Large intestine (tissue), 3 donors: ENCODE data around the gene ZDHHC17. TPM values are rescaled to one million over a fixed set of nuclear protein-coding genes. Genes with fewer than 3 reads are reported as not detected.
A peak's percentile ranks its signal among the peaks of the same experiment; 100 is the strongest.
"Not testable (repeated sequence)": the region's sequence is repeated elsewhere in the genome, so short reads cannot be mapped to it uniquely, and the experiment has no call there.

Source experiments
- DNase-seq, 2 donors: peaks; one replicate each; pipeline versions ENCODE4 v3.0.0 to v3.0.0-alpha.2; 2013
- H3K27ac ChIP-seq: one replicate; pipeline ENCODE4 v1.5.1; 2013; ENCODE audit warnings: low read length
- H3K27me3 ChIP-seq: 2 replicates; pipeline ENCODE4 v1.6.1; 2013; ENCODE audit warnings: low read length; ENCODE audit not compliant: control insufficient read depth, insufficient read depth
- H3K36me3 ChIP-seq: 2 replicates; pipeline ENCODE4 v1.6.1; 2013; ENCODE audit warnings: low read length; ENCODE audit not compliant: control insufficient read depth, insufficient read depth
- H3K4me1 ChIP-seq: one replicate; pipeline ENCODE4 v1.6.1; 2013; ENCODE audit warnings: low read length; ENCODE audit not compliant: control insufficient read depth, insufficient read depth
- H3K4me3 ChIP-seq: one replicate; pipeline ENCODE4 v1.5.1; 2013; ENCODE audit warnings: low read length
- H3K9me3 ChIP-seq: one replicate; pipeline ENCODE4 v1.6.1; 2013; ENCODE audit warnings: mild to moderate bottlenecking, low read depth, low read length, moderate library complexity; ENCODE audit not compliant: control insufficient read depth
- WGBS: methylation state at CpG from one replicate; pipeline ENCODE4 v1.1.5; 2013; ENCODE audit warnings: low lambda C conversion rate; ENCODE audit not compliant: insufficient coverage; 5-methylcytosine and 5-hydroxymethylcytosine counted together
- polyA plus RNA-seq: library from polyadenylated mRNA; unstranded; fragments of 120-200 nt; gene quantifications from one replicate; pipeline ENCODE4 v1.2.1, GENCODE V29; 2013

The ZDHHC17 gene
- polyA plus RNA-seq, 1 donor, result 44.5 TPM

DNA sequence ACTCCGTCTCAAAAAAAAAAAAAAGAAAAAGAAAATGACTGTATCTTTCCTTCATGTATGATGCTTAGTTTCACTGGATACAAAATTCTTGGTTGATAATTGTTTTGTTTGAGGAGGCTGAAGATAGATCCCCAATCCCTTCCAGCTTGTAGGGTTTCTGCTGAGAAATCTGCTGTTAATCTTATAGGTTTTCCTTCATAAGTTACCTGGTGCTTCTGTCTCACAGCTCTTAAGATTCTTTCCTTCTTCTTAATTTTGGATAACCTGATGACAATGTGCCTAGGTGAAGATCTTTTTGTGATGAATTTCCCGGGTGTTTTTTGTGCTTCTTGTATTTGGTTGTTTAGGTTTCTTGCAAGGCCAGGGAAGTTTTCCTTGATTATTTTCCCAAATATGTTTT lies 26.2 kb upstream of the ZDHHC17 start:
- H3K27me3 ChIP-seq, result not testable (repeated sequence)
- WGBS, result 100% methylated on average over 1 of the region's 2 CpGs

DNA sequence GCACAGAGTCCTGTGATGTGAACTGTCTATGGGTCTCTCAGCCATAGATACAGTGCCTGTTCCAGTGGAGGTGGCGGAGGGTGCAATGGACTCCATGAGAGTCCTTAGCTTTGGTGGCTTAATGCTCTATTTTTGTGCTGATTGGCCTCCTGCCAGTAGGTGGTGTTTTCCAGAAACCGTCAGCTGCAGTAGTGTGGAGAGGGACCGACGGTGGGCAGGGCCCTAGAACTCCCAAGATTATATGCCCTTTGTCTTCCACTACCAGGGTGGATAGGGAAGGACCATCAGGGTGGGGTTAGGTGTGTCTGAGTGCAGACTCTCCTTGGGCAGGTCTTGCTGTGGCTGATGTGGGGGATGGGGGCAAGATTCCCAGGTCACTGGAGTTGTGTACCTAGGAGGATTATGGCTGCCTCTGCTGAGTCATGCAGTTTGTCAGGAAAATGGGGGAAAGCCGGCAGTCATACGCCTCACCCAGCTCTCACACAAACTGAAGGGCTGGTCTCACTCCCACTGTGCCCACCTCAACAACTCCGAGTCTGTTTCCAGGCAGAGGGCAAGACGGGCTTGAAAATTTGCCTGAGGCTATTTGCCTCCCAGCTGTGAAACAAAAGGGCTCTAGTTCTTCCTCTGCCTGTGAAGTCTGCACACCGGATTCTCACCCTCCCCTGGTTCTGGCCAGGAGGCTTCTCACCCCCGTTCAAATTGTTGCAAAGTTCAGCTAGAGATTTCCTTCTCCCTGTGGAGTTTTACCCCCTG lies 24.9 kb upstream of the ZDHHC17 start:
- DNase-seq, result no peak
- no peaks in the 10 kb centered on the region for H3K4me1 ChIP-seq
- H3K27ac ChIP-seq, result no peak overlapping the region
- no peaks in the 10 kb centered on the region for H3K27me3 ChIP-seq
- no peaks in the 10 kb centered on the region for H3K9me3 ChIP-seq
- no peaks in the 10 kb centered on the region for H3K36me3 ChIP-seq
- no CpG with 5 or more reads among the region's 10 CpGs for WGBS
- no peak overlapping the region for H3K4me3 ChIP-seq

More for the DNA sequence above, 26.2 kb upstream of the ZDHHC17 start:
- not testable (repeated sequence) for H3K27ac ChIP-seq, H3K36me3 ChIP-seq, H3K4me3 ChIP-seq, DNase-seq, H3K9me3 ChIP-seq, H3K4me1 ChIP-seq

- H3K27ac ChIP-seq, result no peak overlapping the region
- H3K4me1 ChIP-seq, result no peaks in the 10 kb centered on the region
- H3K27me3 ChIP-seq, result no peaks in the 10 kb centered on the region
- no peak overlapping the region for H3K4me3 ChIP-seq
- 75% methylated on average over 1 of the region's 4 CpGs for WGBS
- no peaks in the 10 kb centered on the region for H3K9me3 ChIP-seq
- H3K36me3 ChIP-seq, result no peaks in the 10 kb centered on the region
- DNase-seq, result no peak
Observed at GRCh38 chr12:76739896-76740295, 24.0 kb upstream of the ZDHHC17 start.

GRCh38 chr12:76740501-76740900 lies 23.4 kb upstream of the ZDHHC17 start:
- no peaks in the 10 kb centered on the region for H3K36me3 ChIP-seq
- H3K9me3 ChIP-seq, result no peaks in the 10 kb centered on the region
- no peak overlapping the region for H3K27ac ChIP-seq
- DNase-seq, result no peak
- H3K27me3 ChIP-seq, result no peaks in the 10 kb centered on the region
- H3K4me3 ChIP-seq, result no peak overlapping the region
- 100% methylated on average over 3 of the region's 8 CpGs for WGBS
- no peaks in the 10 kb centered on the region for H3K4me1 ChIP-seq

DNA sequence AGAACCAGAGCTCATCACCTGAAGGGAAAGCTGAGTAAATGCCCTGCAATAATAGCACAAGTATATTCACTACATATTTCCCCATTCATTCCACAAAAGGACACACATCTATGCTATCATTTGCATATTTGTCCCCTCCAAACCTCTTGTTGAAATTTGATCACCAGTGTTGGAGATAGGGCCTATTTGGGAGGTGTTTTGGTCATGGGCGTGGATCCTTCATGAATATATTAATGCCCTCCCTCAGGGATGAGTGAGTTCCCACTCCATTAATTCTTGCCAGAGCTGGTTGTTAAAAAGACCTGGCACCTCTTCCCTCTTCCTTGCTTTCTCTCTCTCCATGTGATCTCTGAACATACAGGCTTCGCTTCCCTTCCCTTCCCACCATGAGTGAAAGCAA lies 18.6 kb upstream of the ZDHHC17 start:
- Histone ChIP-seq H3K36me3 (no peaks in the 10 kb centered on the region), H3K27ac (no peak overlapping the region), H3K27me3 (no peaks in the 10 kb centered on the region), H3K9me3 (no peaks in the 10 kb centered on the region), H3K4me1 (no peaks in the 10 kb centered on the region), H3K4me3 (no peak overlapping the region)
- no peak for DNase-seq
- 100% methylated on average over 1 of the region's 2 CpGs for WGBS

GRCh38 chr12:76746516-76746915 lies 17.4 kb upstream of the ZDHHC17 start:
- H3K4me1 ChIP-seq, result no peaks in the 10 kb centered on the region
- H3K27ac ChIP-seq, result no peak overlapping the region
- H3K9me3 ChIP-seq, result no peaks in the 10 kb centered on the region
- WGBS, result 60% methylated on average over 1 of the region's 1 CpG
- no peak for DNase-seq
- no peaks in the 10 kb centered on the region for H3K36me3 ChIP-seq
- no peaks in the 10 kb centered on the region for H3K27me3 ChIP-seq
- H3K4me3 ChIP-seq, result no peak overlapping the region

DNA sequence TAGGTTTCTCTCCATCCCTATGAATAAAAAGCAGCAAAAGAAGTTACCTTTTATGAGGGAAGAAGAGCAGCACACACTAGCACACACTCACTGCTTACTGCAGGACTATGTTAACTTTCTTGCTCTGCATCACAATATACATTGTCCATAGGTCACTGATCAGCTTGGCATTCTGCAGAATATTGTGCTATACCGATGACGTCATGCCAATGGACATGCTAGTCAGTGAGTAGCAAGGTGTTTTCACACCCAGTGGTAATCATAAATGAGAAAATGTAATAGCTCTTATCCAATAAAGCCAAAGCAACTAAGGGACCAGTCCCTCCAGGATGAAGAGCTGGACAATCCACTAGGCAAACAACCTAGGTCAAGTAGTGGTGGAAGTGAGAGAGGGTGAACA lies 16.7 kb upstream of the ZDHHC17 start:
- no peaks in the 10 kb centered on the region for H3K4me1 ChIP-seq
- H3K4me3 ChIP-seq, result no peak overlapping the region
- H3K27me3 ChIP-seq, result no peaks in the 10 kb centered on the region
- no peaks in the 10 kb centered on the region for H3K36me3 ChIP-seq
- no peaks in the 10 kb centered on the region for H3K9me3 ChIP-seq
- H3K27ac ChIP-seq, result no peak overlapping the region
- DNase-seq, result no peak
- no CpG with 5 or more reads among the region's 2 CpGs for WGBS

DNA sequence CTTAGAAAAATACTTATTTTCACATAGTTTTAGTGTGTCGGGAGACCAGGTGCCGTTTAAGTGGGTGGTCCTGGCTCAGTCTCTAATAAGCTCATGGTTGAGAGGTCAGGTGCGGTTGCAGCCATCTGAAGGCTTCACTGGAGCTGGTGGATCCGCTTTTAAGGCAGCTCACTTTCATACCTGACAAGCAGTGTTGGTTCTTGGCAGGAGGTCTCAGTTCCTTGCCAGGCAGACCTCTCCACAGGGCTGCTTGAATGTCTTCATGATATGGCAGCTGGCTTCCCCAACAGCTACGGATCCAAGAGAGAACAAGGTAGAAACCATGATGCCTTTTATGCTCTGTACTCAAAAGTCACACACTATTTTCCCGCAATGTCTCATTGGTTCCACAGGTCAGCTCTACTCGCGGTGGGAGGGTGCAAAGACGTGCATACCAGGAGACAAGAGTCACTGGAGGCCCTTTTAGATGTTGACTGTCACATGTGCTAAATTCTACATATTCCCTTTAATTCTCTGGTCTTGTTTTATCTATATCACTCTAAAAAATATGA lies 8.0 kb upstream of the ZDHHC17 start:
- DNase-seq, result no peak
- 80% methylated on average over 1 of the region's 9 CpGs for WGBS
- no peaks in the 10 kb centered on the region for H3K36me3 ChIP-seq
- no peak overlapping the region for H3K27ac ChIP-seq
- no peak overlapping the region for H3K4me3 ChIP-seq
- no peaks in the 10 kb centered on the region for H3K27me3 ChIP-seq
- H3K9me3 ChIP-seq, result no peaks in the 10 kb centered on the region
- H3K4me1 ChIP-seq, result no peaks in the 10 kb centered on the region

DNA sequence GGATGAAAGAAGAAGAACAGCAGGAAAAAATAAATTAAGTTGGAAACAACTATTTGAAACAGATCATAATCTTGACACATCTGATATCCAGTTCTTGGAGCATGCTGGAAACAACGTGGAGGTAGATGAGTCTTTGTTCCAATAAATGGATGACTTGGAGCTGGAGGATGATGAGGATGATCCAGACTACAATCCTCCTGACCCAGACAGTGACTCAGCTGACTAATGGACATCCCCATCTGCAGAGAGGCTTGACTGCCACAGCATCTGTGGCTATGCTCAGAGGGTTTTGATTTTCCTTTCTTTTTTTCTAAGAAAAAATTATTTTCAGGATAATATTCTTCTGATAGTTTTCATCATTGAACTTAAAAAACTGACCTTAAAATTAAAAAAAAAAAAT lies 6.2 kb upstream of the ZDHHC17 start:
- H3K27ac ChIP-seq, result no peak overlapping the region
- H3K9me3 ChIP-seq, result no peaks in the 10 kb centered on the region
- no peak overlapping the region for H3K4me3 ChIP-seq
- H3K36me3 ChIP-seq, result no peaks in the 10 kb centered on the region
- 100% methylated on average over 1 of the region's 1 CpG for WGBS
- no peaks in the 10 kb centered on the region for H3K27me3 ChIP-seq
- H3K4me1 ChIP-seq, result no peaks in the 10 kb centered on the region
- no peak for DNase-seq

DNA sequence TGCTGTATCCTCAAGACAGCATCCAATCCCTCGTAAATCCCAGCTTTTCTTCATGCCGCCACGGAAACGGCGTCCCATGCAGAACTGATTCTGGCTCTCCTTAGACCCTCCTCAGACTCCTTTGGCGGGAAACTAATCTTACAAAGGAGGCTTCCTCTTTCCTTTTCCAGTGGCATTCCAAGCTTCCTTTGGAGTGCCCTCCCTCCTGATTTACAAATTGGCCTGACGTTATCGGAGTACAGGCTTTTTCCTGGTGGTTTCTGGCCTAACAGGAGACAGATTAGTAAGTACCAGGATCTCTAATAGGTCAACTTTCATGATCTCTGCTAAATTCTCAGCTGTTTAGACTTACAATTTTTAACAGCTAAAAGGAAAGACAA lies 1.3 kb upstream of the ZDHHC17 start:
- peak in 1 of 2 donors; percentile 17 for DNase-seq
- no peaks in the 10 kb centered on the region for H3K9me3 ChIP-seq
- no peak overlapping the region for H3K27ac ChIP-seq
- no peak overlapping the region for H3K4me3 ChIP-seq
- no peaks in the 10 kb centered on the region for H3K27me3 ChIP-seq
- no CpG with 5 or more reads among the region's 8 CpGs for WGBS
- H3K36me3 ChIP-seq, result no peaks in the 10 kb centered on the region
- peaks cover 3% of the 10 kb centered on the region for H3K4me1 ChIP-seq

GRCh38 chr12:76764856-76765255 lies 941 bp downstream of the ZDHHC17 start:
- WGBS, result no CpG with 5 or more reads among the region's 9 CpGs
- DNase-seq, result no peak

More at GRCh38 chr12:76764856-76765255, 941 bp downstream of the ZDHHC17 start:
- Histone ChIP-seq H3K4me3 (peak overlapping the region; percentile 97), H3K4me1 (peaks cover 3% of the 10 kb centered on the region), H3K27me3 (no peaks in the 10 kb centered on the region), H3K27ac (peak overlapping the region; percentile 99), H3K9me3 (no peaks in the 10 kb centered on the region), H3K36me3 (no peaks in the 10 kb centered on the region)
